Activated B cell treated with CpG ODN at 0.5 μM for 24 hours (primary cell): ENCODE data around the gene NLGN4X. TPM values are rescaled to one million over a fixed set of nuclear protein-coding genes. Genes with fewer than 3 reads are reported as not detected.

Experiments used
- ATAC-seq: fragments of 200-7000 bp; cut with Tn5 transposase; one replicate; pipeline ENCODE4 v1.10.0; 2021; ENCODE audit warnings: low read depth, mild to moderate bottlenecking, moderate library complexity
- CTCF ChIA-PET: fragments of 350-600 bp; sonication (Branson Sonifier 250); formaldehyde crosslinking; loops from one replicate; lab custom pipeline; 2021; ENCODE audit warnings: antibody characterized with exemption; lab: Charles Lee
- POLR2A ChIA-PET: fragments of 350-600 bp; sonication (Branson Sonifier 250); formaldehyde crosslinking; loops from one replicate; lab custom pipeline; 2021; ENCODE audit warnings: antibody characterized with exemption; lab: Charles Lee
- DNase-seq: peaks from one replicate; pipeline ENCODE4 v3.0.0; 2022
- H3K27ac Mint-ChIP-seq: one replicate; pipeline ENCODE4 v1.8.0; 2020; ENCODE audit warnings: mixed read lengths
- H3K27me3 Mint-ChIP-seq: one replicate; pipeline ENCODE4 v1.8.0; 2021; ENCODE audit warnings: mixed read lengths
- H3K36me3 Mint-ChIP-seq: one replicate; pipeline ENCODE4 v1.8.0; 2021; ENCODE audit warnings: low read depth, mixed read lengths
- H3K4me1 Mint-ChIP-seq: one replicate; pipeline ENCODE4 v1.8.0; 2021; ENCODE audit warnings: mixed read lengths
- H3K4me3 Mint-ChIP-seq: one replicate; pipeline ENCODE4 v1.8.0; 2020; ENCODE audit warnings: mild to moderate bottlenecking, mixed read lengths
- H3K9me3 Mint-ChIP-seq: one replicate; pipeline ENCODE4 v1.8.0; 2020; ENCODE audit warnings: mixed read lengths
- intact Hi-C: fragments of 100-400 bp; cut with micrococcal nuclease; formaldehyde crosslinking; loops from one replicate; pipeline ENCODE4 v1.15.1; 2024
- total RNA-seq: library from RNA; stranded (reverse); gene quantifications from 2 replicates; pipeline ENCODE4 v1.2.3, GENCODE V29; 2022
- TF ChIP-seq, protein P1 (sequence below): fragments of 200-600 bp; IDR thresholded peaks from one replicate; pipeline ENCODE4 v1.8.0; 2022; ENCODE audit warnings: antibody characterized with exemption, mild to moderate bottlenecking

Gene NLGN4X
- total RNA-seq, 1 donor from 2014 or later = 0.35 TPM

DNA sequence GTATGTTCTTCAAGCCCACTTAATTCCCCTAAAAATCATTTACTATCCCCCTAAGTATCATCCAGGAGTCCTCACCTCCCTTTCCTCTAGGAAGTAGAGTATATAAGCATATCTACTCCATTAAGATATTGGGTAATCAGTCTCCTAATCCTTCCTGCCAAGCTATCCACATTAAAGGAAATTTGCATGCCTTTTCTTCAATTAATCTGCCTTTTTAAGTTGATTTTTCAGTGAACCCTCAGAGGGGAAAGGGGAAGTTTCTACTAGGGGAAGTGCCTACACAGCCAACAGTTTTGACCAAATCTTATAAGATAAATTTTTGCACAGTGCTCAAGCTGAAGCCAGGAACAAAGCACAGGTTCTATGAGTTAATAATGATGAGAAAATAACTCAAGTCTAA is 222.8 kb downstream of the NLGN4X start:
- TF ChIP-seq, protein P1, sequence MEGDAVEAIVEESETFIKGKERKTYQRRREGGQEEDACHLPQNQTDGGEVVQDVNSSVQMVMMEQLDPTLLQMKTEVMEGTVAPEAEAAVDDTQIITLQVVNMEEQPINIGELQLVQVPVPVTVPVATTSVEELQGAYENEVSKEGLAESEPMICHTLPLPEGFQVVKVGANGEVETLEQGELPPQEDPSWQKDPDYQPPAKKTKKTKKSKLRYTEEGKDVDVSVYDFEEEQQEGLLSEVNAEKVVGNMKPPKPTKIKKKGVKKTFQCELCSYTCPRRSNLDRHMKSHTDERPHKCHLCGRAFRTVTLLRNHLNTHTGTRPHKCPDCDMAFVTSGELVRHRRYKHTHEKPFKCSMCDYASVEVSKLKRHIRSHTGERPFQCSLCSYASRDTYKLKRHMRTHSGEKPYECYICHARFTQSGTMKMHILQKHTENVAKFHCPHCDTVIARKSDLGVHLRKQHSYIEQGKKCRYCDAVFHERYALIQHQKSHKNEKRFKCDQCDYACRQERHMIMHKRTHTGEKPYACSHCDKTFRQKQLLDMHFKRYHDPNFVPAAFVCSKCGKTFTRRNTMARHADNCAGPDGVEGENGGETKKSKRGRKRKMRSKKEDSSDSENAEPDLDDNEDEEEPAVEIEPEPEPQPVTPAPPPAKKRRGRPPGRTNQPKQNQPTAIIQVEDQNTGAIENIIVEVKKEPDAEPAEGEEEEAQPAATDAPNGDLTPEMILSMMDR = no peak
- ATAC-seq = no peak
- Mint-ChIP-seq H3K9me3 (no peaks in the 10 kb centered on the region), H3K36me3 (no peaks in the 10 kb centered on the region), H3K27ac (no peak overlapping the region), H3K4me1 (no peaks in the 10 kb centered on the region), H3K27me3 (no peaks in the 10 kb centered on the region), H3K4me3 (no peak overlapping the region)
- POLR2A ChIA-PET = no interaction called here
- intact Hi-C loops = no loop called here
- CTCF ChIA-PET = no interaction called here
- DNase-seq = no peak

DNA sequence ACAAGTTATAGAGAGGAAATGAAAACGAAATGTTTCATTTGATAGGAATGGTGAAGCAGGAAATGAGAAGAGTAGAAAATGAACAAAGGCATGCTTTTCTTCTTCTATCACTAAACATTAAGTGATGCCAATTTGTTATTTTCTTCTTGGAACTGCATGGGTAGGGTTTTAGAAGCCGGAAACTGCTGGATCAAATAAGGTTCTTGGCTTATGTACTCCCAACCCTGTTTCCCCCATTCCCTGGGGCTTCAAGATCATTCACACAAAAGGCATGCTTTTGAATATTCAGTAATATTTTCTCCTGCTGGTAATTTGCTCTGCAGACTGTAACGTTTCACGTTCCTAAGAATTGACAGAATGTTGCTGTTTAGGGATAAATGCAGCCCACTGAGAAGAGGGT is 224.1 kb downstream of the NLGN4X start:
- ChIA-PET CTCF (no interaction called here), POLR2A (no interaction called here)
- DNase-seq (no peak), ATAC-seq (no peak)
- TF ChIP-seq, protein P1 = no peak
- Mint-ChIP-seq H3K4me1 (no peaks in the 10 kb centered on the region), H3K27me3 (no peaks in the 10 kb centered on the region), H3K27ac (no peak overlapping the region), H3K36me3 (no peaks in the 10 kb centered on the region), H3K4me3 (no peak overlapping the region), H3K9me3 (no peaks in the 10 kb centered on the region)
- intact Hi-C loops = no loop called here

DNA sequence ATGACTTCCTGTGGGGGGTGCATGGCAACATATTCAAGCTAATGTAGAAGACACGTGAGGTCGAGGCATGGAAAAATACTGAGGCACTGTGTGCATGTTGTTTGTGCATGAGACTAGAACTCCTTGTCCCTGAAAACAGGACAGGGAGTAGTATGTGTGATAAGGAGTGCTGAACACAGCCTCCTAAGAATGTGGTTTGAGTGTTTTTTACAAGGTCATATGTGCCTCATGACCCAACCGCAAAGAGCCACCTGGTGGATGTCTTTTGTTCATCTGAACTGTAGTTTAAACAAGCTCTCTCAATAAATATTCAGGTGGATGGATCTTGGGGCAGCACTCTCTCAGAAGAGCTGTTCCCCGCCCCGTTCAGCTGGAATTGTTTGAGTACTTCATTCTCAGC is 226.6 kb downstream of the NLGN4X start:
- intact Hi-C loops = no loop called here
- ChIA-PET CTCF (no interaction called here), POLR2A (no interaction called here)
- TF ChIP-seq, protein P1 = no peak
- Mint-ChIP-seq H3K9me3 (no peaks in the 10 kb centered on the region), H3K4me1 (no peaks in the 10 kb centered on the region), H3K36me3 (no peaks in the 10 kb centered on the region), H3K27me3 (no peaks in the 10 kb centered on the region), H3K27ac (no peak overlapping the region), H3K4me3 (no peak overlapping the region)
- DNase-seq (no peak), ATAC-seq (no peak)

DNA sequence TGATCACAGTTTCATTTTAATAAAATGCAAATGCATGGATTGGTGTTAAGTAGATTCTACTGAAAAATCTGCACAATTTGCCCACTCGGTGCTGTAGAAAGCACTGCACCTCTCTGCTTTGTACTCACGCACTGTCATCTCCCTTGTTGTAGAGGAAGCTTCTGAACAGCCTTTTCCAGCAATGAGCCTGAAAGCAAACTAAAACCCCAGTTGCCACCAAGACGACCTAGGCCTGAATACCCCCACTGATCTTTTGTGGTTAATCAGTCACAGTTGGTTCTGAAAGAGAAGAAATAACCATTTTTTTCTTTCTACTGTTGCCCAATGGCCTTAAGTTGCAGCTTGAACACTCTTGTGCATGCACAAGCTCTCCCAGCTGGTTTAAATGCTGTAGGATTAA is 229.8 kb downstream of the NLGN4X start:
- DNase-seq = no peak
- ChIA-PET CTCF (no interaction called here), POLR2A (no interaction called here)
- TF ChIP-seq, protein P1 = no peak
- Mint-ChIP-seq H3K27ac (no peak overlapping the region), H3K4me3 (no peak overlapping the region), H3K9me3 (no peaks in the 10 kb centered on the region), H3K4me1 (no peaks in the 10 kb centered on the region), H3K36me3 (no peaks in the 10 kb centered on the region), H3K27me3 (no peaks in the 10 kb centered on the region)
- no peak for ATAC-seq
- intact Hi-C loops = no loop called here

DNA sequence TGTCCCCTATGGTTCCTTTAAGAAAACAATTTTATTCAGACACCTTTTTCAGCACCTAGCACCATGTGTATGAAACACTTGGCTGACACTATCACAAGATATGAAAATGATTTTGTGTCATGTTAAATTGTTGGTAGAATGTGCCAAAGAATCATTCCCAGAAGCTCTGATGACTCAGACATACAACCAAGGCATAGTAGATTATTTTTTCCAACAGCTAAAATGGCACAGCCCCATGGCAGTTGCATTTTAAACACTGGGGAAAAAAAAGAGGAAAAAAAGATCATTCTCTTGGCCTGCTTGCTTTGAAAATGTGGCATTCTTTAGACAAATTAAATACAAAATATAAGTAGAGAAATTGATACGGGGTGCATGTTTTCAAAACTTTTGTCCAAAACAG is 230.2 kb downstream of the NLGN4X start:
- no peak for DNase-seq
- Mint-ChIP-seq H3K36me3 (no peaks in the 10 kb centered on the region), H3K27ac (no peak overlapping the region), H3K9me3 (no peaks in the 10 kb centered on the region), H3K4me1 (no peaks in the 10 kb centered on the region), H3K27me3 (no peaks in the 10 kb centered on the region), H3K4me3 (no peak overlapping the region)
- TF ChIP-seq, protein P1 = no peak
- ChIA-PET CTCF (no interaction called here), POLR2A (no interaction called here)
- intact Hi-C loops = no loop called here
- no peak for ATAC-seq
